Suppressor macrophage treated with lipopolysaccharide for 4 hours (primary cell): ENCODE data around the gene NDUFS2.
A peak's percentile ranks its signal among the peaks of the same experiment; 100 is the strongest.

ENCODE experiments used
- DNase-seq: peaks from one replicate; pipeline ENCODE4 v3.0.0-alpha.2; 2020

The NDUFS2 gene

DNA sequence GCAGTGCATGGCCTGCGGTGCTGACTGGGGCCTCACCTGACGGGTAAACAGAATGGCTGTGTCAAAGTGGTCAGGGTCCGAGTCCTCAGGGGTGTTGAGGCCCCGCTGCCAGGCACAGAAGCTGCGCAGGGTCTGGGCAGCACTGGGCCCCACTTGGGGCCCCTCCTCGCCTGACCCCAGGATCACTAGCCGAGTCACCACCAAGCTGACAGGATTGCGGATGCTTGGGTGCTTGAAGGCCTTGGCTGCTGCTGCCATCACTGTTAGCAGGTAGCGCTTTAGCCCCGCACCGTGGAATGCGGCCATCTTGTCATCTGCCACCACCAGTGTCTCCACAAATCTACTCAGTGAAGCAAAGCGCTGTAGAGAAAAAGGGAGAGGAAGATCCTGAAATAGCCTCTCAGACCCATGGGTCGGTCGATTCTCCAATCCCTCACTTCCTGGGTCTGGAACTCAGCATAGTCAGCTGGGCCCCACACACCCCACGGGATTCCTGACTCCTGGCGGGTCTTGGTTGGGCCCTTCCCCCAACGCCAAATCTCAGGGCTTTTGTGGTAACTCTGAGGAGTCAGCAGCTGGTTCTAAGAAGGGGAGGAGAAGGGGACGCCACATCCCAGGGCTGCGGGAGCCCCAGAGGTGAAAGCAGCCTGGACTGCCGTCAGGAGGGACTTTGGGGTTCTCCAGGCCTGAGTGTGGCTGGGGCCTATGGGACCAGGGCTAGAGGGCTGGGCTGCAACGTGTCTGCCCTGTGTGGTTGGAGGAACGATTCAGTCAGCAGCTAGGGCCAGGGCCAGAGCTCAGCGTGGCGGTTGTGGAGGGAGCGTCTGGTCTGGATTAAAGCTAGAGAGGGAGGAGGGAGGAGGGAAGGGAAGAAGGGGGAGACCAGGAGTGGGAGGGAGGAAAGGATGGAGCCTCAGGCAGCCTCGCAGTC lies 5.4 kb upstream of the NDUFS2 start:
- DNase-seq = no peak

DNA sequence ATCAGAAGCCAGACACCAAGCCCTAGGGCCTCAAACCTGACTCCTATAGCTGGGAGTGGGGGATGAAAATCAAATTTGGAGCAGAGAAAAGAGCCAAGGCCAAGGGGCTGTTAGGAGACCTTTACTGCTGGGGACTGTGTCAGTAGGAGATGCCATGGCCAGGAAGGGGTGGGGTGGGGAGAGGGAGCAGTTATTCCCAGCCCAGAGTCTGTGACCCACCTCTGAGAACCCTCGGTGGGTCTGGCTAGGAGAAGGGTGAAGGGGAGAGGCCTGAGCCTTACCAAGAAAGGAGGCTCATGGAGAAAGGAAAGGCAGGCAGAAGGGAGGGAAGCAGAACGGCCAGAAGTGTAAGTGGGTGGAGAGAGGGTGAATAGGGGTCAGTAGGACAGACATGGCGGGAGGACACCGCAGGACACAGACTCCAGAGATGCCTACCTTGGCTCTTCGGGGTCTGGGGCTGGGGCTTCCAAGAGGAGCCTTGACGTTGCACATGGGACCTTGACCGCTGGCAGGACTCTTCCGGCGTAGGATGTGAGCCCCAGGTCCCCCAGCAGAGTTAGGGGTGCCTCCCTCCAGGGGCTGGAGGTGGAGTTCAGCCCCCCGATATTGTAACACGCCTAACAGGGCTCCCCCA lies 4.5 kb upstream of the NDUFS2 start:
- no peak for DNase-seq

DNA sequence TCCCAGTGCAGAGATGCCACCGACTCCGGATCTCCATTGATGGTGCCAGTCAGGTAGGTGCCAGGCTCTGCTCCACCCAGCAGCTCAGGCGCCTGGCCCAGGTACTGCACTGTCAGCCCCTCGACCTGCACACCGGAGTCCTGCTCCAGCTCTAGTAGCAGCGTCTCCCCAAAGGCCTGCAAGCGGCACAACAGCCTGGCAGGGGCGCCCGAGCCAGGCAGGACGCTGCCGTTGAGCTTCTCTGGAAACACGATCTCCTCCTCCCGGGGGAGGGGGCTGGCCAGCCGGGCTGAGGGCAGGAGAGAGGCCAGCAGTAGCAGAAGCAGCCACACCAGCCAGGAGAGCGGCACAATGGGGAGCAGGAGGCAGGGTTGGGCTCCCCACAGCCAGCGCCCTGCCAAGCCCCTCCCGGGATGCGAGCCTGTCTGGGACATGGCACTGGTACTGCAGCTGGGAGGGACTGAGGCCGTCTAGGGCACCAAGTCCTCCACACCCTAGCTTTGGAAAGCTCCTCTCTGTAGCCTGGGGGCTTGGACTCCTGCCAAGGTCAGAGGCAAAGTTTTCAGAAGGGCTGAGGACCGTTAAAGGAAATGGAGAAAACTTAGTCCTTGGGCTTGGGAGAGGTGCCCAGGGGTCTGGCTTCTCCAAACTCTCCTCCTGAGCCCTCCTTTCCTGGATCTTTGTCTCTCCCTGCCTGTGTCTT lies 3.8 kb upstream of the NDUFS2 start:
- DNase-seq = no peak

DNA sequence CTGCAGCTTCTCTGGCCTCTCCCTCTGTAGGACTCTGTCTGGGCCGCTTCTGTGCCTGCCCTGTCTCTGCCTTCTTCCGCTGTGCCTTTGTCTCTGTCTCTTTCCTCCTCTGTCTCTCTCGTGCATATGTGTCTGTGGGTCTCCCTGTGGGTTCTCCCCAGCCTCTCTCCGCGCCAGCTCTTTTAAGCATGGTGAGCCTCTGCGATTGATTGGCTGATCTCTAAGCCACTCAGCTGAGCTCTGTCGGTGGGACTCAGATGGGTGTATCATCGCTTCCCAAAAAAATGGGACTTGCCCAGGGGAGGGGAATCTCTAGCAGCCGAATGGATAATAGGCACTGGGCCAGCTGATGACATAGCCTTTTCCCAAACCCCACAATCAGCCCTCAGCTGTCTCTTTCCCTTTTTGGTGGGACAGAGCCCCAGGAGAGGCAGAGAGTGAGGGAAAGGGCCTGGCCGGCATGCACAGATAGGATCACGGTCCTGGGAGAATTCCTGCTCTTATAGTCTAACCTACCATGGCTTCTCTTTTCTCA lies 3.2 kb upstream of the NDUFS2 start, which contains the start of gene ADAMTS4:
ADAMTS4 (minus strand) TSS at position 158 of the 535 bp plus-strand sequence. CDS start 427 bp downstream, outside the sequence.
- DNase-seq = no peak

DNA sequence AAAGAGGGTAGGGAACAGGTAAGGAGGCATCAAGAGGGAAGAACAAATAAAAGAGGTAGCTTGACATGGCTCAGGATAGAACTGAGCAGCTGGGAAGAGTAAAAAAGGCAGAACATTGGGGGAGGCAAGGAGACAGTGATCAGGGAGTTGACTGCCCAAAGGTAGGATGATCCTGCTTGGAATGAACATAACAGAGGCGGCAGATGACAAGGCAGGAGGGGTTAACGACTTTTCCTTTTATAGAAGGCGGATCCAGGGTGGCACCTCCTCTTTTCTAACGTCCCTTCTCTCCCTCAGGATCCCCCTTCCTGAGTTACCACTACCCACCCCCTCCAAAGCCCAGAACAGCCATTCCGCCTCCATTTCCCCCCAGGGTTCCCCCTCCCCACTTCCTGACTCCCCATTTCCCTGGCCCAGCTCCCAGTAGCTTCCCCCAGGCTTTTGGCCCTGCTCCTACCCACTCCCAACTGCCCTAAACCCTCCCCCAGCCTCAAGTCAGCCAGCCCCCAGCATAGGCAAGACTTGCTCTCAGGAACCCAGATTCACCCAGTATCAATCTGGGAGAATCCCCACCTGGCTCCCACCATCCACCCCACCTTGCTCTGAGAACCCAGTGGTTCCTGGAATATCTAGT lies 2.5 kb upstream of the NDUFS2 start:
- no peak for DNase-seq

DNA sequence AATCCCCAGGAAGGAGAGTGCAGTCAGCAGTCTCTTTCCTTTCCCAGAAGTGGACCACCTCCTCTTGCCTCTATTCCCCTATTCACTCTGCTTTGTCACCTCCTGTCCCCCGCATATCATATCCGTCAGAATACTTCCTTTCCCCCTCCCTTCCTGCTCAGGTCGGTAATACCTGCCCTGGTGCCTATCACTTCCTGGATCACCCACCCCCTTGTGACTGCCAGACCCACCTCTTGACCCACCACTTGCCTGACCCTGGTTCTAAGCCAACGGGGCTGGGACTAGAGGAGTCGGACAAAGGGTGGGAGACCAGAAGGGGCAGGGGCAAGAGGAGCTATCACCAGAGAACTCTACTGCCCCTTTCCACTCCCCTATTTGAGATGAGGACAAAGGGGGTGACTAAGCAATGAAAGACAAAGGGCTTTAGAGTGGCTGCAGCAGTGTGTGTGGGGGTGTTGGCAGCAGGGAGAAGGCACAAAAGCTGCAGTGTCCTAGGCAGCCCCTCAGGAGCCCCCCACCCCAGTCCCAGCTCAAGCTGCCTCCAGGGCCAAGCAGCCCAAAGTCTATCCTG lies 1.7 kb upstream of the NDUFS2 start:
- no peak for DNase-seq

DNA sequence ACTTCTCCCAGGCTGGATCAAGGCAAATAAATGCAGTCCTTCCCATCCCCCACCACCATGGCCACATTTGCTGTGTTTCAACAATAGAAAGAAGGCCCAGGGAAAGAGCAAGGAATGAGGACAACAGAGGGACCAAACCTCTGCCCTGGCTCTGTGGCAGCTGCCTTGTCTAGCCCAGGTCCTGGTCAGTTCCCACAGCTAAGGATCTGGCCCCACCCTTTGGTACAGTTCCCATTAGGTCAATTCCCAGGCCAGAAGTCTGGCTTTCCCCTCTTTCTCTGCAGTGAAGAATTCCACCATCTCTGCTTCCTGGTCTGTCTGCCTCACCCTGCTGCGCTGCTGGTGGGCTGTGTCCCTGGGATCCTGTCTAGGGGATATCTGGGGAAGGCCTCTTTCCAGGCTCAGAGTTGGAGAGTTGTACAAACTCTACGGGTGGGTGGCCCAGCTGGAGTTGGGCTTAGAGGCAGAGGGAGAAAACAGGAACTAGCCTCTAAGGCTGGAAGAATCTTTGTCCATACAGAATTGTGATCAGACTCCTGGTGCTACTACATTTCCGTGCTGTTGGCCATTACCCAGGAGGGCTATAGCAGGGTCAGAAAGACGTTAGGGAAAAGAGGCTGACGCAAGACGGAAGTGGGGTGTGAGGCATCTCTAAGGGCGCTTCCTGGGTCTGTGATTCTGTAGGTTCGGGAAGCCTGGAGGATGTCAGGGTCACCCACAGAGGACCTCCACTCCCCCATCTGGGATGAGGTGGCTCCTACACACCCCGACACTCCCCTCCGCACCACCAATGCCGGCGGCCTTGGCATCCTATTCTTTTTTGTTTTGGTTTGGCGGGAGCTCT lies 953 bp upstream of the NDUFS2 start:
- peak; percentile 61 for DNase-seq

DNA sequence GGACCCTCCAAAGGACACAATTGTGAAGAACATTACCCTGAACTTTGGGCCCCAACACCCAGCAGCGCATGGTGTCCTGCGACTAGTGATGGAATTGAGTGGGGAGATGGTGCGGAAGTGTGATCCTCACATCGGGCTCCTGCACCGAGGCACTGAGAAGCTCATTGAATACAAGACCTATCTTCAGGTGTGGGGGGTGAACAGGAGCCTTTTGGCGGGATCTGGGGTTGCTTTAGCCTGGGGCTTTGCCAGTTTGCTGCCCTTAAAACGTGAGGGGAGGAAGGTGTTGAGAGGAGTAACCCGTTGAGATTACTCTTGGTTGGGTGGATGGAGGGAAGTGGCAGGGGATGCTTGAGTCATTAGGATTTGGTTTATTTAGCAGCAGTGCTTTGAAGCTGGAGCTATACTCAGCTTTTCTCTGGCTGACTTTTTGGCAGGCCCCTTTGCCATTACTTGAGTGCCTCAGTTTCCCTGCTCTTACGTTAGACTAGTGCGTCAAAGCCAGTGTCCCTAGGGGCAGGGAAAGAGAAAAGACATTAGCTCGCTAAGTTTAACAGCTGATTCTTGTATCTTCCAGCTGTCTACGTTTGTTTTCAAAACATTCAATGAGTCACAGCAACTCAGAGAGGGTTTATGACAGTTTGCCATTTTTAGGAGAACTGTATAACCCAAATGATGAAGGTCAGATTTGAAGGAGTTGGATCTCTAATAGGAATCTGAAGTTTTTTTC lies 4.4 kb downstream of the NDUFS2 start:
- no peak for DNase-seq

DNA sequence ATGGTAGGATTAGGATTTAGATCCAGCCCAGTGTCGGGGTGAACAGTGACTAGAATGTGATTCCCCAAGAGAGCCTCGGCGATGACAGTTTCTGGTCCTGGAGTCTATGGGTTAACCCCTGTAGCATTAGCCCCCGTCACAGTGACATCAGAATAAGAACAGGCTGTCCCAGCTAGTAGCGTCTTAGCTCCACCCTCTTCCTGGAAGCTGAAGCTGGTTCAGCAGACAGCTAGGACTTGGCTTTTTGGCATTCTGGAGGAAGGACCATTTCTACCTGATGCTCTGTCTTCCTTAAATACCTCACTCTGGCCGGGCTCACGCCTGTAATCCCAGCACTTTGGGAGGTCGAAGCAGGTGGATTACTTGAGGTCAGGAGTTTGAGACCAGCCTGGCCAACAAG lies 5.0 kb downstream of the NDUFS2 start:
- DNase-seq = no peak

DNA sequence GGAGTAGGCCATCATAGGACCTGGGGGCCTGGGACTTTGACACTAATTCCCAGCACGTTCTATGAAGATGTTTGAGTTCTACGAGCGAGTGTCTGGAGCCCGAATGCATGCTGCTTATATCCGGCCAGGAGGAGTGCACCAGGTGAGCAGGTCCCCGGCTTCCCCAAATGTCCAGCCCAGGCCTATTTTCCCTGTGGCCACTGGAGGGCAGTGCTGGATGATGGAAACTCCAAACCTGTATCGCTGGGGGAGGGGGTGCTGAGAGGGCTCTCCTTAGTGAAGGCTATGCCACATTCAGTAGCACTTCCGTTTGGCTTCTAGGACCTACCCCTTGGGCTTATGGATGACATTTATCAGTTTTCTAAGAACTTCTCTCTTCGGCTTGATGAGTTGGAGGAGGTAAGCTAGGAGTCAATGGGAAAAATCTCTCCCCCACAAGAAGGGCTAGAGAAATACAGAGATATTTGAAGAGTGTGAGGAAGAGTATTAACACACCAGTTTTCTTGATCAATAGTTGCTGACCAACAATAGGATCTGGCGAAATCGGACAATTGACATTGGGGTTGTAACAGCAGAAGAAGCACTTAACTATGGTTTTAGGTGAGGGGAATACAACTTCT lies 7.7 kb downstream of the NDUFS2 start:
- DNase-seq = peak; percentile 87

DNA sequence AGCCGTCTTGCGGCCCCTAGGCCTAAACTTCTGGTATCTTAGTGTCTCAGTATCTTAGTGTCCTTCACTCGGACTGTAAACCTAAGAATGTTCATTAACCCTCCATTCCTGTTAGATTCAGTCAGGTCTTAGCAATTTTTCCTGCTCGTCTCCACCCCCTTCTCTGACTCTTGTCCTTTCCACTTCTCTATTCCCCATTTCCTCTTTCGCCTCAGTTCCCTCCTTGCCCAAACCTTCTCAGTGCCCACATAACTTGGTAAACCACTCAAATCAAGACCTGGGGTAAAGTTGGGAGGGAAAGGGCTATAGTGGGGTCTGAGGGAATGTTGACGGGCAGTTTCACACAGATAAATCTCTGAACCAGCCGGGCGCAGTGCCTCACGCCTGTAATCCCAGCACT lies 12.2 kb downstream of the NDUFS2 start:
- peak; percentile 85 for DNase-seq

DNA sequence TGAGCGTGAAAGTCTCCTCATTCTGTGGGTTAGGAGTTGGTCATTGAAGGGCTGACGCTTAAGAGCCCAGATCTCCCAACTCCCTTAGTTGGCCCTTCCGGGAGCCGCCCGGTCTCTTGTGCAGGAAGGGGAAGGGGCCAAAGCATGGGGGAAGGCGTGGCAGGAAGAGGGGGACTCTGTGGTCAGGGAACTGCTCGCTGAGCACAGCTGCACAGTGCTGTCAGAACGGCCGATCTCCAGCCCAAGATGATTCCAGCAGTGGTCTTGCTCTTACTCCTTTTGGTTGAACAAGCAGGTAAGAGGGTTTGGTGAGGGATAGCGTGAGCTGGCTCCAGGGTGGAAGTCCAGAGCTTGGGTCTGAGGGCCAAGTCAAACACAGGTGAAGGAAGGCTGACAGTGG lies 12.9 kb downstream of the NDUFS2 start, which contains the start of gene FCER1G:
FCER1G (plus strand) TSS at position 220 of the 400 bp plus-strand sequence; CDS start at position 247, 27 bp downstream.
- peak; percentile 96 for DNase-seq

DNA sequence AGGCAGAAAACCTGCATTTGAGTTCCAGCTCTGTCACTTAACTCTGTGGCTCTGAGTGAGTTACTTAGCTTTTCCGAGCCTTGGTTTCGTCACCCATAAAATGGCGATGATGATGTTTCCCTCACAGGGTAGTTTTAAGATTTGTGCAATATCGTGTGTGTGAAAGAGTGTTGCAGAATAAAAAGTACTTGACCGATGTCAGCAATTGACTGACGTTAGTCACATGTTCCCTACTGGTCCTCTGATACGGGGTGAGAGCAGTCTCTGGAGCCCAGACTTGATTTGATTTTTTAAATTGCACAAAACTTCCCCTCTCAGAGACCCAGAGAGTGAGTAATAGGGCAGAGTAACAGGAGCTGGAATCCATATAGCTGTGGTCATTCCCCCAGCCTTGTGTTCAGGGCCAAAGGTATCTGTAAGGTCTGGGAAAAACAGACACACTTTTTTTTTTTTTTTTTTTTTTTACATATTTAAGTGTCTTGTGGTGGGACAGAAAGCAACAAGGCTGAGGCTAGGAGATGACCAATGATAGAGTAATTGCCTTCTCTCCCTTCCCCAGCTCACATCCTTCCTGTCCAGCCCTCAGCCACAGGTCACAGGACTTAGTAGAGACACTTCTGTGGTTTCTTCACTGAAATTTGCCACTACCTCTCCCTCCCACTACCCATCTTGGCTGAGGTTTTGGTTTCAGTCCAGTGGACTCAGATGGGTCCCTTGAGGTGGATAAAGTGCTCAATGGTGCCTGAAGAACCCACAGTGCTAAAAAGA lies 15.0 kb downstream of the NDUFS2 start:
- peak; percentile 97 for DNase-seq

DNA sequence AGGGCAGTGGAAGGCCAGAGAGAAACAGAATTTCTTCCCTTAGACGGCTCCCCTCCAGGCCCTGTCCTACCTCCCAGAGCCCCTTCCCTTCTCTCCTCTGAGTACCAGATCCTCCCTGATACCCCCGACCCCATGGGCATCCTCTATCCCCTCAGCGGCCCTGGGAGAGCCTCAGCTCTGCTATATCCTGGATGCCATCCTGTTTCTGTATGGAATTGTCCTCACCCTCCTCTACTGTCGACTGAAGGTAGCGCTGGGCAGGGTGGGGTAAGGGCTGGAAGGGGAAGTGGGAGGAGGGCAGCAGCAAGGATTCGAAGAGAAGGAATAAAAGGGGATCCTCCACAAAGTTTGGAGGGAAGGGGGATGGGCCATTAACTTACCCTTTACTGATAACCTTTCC lies 15.7 kb downstream of the NDUFS2 start:
- DNase-seq = no peak

DNA sequence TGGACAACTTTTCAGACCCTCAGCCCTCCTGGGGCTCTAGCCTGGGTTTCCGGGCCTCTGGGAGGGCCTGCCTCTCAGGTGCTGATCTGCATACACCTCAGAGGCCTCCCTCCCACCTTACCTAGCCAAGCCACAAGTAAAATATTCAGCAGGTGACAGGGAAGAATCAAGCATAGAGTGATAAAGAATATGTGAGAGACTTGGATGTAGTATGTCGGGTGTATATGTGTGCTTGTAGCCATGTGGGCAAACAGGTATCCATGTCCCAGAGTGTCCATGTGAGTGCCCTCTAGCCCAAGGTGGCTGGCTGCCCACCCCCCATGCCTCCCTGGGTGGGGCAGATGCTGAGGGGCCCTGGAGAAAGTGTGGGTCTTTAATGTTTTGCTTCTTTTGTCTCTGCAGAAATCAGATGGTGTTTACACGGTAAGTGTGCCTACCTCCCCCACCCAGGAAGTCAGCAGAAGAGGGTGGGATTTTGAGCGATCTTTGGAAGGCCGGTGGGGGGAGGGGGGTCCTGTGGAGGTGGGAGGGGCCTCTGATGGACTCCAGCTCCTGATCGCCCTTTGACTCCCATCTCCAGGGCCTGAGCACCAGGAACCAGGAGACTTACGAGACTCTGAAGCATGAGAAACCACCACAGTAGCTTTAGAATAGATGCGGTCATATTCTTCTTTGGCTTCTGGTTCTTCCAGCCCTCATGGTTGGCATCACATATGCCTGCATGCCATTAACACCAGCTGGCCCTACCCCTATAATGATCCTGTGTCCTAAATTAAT lies 16.3 kb downstream of the NDUFS2 start:
- no peak for DNase-seq

DNA sequence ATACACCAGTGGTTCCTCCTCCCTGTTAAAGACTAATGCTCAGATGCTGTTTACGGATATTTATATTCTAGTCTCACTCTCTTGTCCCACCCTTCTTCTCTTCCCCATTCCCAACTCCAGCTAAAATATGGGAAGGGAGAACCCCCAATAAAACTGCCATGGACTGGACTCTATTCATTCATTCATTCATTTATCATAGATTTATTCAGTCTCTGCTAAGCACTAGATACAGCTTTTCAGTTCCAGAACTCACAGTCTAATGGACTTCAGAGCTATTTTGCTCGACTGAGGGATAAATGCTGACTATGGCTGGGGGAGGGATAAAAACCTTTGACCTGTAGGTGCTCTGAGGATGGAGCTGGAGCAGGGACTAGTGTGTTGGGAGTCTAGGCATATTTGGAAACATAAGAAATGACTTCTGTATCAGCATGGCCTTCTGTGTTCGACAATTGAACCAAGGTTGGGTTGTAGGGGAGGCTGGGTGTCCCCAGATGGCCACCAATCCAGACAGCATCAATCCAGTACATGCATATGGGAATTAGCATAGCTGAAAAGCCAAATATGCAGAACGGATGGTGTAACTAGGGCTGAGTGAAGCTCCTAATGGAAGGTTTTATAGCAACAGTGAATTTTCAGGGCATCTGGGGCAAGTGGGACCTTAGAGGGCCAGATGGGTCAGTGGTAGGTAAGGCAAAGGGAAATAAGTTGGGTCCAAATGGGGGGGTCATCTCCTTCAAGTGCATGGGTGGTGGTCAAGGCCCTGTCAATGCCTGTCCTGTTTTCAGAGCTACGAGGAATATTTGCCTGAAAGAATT lies 17.1 kb downstream of the NDUFS2 start:
- DNase-seq = no peak

DNA sequence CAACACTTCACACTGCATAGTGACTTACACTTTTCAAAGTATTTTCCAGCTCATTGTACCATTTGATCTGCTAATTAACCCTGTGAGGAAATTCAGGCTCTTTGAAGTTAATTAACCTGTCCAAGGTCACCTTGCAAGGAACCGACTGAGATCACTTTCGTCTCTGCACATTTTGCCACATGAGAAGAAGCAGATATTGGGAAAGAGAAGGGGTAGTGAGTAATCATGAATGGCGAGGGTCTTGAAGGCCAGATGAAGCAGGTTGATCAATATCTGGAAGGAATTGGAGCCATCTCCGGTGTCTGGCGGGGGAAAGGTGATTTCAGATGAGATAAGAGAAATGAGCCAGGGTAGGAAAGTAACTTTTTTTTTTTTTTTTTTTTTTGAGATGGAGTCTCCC lies 17.8 kb downstream of the NDUFS2 start:
- DNase-seq = no peak
